Ovary (tissue), 3 donors: ENCODE results near the gene LRRC23.

Experiments used
- EP300 ChIP-seq: sonication (generic); formaldehyde crosslinking; IDR thresholded peaks from one replicate; pipeline ENCODE4 v1.6.1; 2017; ENCODE audit warnings: antibody characterized with exemption
- POLR2A ChIP-seq: fragments of 450-650 bp; IDR thresholded peaks from one replicate; pipeline ENCODE4 v1.6.1; 2017; ENCODE audit warnings: antibody characterized with exemption, mild to moderate bottlenecking, moderate library complexity
- TF ChIP-seq, protein P1 (sequence below), 3 donors: fragments of 450-650 bp in 2 of 3; fragments of 200-600 bp in 1 of 3; IDR thresholded peaks; one replicate each; pipeline versions ENCODE4 v1.5.1 to v1.8.0; 2016 to 2022; ENCODE audit warnings: antibody characterized with exemption in 3 of 3, mild to moderate bottlenecking in 1 of 3
- donor health status: DM: no; HTN: no; CAD: no.

GRCh38 chr12:6858799-6859198 is 45.8 kb upstream of the LRRC23 start:
- TF ChIP-seq, protein P1, sequence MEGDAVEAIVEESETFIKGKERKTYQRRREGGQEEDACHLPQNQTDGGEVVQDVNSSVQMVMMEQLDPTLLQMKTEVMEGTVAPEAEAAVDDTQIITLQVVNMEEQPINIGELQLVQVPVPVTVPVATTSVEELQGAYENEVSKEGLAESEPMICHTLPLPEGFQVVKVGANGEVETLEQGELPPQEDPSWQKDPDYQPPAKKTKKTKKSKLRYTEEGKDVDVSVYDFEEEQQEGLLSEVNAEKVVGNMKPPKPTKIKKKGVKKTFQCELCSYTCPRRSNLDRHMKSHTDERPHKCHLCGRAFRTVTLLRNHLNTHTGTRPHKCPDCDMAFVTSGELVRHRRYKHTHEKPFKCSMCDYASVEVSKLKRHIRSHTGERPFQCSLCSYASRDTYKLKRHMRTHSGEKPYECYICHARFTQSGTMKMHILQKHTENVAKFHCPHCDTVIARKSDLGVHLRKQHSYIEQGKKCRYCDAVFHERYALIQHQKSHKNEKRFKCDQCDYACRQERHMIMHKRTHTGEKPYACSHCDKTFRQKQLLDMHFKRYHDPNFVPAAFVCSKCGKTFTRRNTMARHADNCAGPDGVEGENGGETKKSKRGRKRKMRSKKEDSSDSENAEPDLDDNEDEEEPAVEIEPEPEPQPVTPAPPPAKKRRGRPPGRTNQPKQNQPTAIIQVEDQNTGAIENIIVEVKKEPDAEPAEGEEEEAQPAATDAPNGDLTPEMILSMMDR (IDR thresholded peaks at IDR 0.05): no peak
- TF ChIP-seq POLR2A (no peak), EP300 (no peak)
